Measurements from ENCODE around the gene LRP2BP.
"Not testable (repeated sequence)": the region's sequence is repeated elsewhere in the genome, so short reads cannot be mapped to it uniquely, and the experiment has no call there.

LRP2BP gene

DNA sequence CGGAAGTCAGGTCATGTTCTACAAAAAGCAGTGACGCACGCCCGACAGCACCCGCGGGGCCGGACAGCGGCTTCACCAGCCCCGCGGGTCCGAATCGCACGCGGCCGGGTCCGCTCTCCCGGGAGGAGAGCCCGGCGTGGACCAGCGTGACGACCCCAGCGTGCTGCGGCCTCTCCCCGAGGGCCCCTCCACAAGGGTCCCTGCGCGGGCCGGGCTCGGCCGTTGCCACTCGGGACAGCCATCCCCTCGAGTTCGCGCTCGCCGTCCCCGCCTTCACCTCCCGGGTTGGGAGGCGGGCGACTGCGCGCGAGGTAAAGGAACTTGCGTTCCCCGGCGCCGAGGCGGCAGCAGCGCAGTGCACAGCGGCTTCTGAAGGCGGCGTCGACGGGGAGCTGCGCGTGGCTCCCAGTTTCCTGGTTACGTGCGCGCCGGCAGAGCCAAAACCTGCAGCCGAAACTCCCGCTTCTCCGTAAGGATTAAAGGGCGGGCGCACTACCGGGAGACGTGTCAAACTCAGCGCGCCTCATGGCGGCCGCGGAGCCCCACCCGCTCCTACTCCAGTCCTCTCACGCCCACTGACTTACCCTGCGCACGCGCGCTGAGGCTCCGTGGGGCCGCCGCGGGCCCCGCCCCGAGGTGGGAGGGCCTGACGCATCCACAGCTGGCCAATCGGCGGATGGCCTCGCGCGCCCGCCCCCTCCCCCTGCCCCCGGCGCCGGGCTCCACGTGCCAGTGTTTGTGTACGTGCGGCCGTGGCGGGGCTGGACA lies 416 bp upstream of the LRP2BP start:
- peak; percentile 85 for DNase-seq (ENCODE audit: low read depth)

DNA sequence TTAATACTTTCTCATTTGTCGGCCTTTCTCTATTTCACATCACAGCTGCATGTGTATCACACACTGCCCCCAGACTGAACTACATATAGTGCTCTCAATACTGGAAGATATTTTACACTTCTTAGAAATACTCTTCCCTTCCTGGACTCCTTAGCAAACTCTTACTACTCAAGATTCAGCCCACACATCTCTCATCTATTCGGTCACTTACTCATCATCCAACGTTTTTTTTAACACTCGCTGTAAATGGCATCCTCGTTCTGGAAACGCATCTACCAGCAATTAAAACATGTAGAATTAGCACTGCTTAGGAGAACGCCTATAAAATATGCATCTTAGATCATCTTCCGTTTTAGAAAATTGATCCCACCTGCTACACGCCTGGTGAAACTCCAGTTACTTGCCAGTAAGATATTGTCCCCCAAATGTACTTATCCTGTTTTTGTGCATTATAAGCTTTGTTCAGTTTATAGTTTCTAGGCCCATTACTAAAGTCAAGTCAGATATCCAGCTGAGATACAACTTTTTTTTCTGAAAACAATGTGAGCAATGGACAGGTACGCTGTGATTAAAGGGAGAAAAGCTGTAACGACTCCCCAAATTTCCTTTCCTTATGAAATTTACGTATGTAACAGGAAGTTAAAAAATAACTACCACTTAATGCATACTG lies 1.0 kb downstream of the LRP2BP start:
- DNase-seq (ENCODE audit: low read depth) = no peak

DNA sequence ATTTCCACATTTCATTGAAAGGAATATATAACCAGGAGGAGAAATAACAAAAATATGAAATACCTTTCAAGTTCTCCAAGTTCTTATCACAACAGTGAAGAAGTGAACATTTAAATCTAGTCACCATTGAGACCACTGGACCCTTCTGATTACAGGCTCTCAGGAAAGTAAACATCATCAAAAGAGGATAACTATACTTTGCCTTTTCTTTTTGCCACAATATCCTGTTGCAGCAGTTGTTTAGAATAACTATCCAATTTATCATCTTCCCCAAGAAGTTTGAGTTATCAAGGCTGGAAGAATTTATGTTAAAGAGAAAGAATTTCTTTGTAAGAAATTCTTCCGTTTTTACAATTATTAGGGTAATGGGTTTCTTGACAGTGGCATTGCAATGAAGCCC lies 3.6 kb downstream of the LRP2BP start:
- DNase-seq (ENCODE audit: low read depth) = no peak

DNA sequence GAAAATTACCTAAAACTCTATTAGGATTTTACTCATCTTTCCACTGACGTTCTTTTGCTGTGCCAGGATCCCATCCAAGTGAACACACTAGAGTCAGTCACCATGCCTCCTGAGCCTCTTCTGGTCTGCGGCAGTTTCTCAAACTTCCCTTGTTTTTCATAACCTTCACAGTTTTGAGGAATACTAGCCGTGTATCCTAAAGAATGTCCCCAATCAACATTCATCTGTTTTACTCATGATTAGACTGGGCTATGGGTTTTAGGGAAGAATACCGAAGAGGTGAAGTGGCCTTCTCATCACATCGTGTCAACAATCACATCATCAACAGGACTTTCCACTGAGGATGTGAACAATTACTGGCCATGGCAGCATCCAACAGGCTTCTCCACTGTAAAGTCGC lies 4.8 kb downstream of the LRP2BP start:
- no peak for DNase-seq (ENCODE audit: low read depth)

DNA sequence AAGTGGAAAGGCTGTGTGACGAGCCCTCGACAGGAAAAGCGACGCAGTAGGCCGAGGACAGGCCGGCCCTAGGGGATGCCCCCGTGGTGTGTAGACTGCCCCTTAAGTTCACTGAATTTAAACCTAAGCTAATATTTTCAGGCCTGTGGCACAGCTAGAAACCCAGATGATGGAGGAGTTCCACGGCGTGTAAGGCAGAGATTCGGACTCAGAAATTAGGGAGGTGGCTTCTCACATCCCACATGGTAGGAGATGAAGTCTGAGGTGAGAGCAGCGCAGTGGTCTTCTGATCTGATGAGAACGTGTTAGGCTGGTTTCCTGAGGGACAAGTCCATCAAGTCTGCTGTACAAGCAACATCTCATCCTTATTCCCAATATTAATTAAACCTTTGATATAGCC lies 7.8 kb downstream of the LRP2BP start:
- DNase-seq (ENCODE audit: low read depth) = no peak

DNA sequence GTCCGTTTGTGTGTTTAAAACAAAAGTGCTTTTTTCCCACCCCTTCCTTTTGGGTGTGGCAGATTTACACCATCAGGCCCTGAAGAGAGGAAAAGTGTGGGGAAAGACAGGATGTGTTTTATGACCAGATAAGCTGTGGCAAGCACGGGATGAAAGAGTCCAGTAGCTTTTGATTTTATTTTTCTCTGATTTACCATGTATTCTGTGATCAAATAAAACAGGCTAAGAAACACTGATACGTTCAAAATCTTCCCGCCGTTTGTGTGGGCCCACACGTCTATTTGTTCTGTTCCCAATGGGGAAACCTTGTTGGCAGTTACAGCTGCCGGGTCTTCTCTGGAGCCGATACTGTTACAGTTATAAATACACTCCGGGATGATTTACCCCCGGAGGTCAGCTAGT lies 10.8 kb downstream of the LRP2BP start:
- DNase-seq (ENCODE audit: low read depth) = peak; percentile 69

DNA sequence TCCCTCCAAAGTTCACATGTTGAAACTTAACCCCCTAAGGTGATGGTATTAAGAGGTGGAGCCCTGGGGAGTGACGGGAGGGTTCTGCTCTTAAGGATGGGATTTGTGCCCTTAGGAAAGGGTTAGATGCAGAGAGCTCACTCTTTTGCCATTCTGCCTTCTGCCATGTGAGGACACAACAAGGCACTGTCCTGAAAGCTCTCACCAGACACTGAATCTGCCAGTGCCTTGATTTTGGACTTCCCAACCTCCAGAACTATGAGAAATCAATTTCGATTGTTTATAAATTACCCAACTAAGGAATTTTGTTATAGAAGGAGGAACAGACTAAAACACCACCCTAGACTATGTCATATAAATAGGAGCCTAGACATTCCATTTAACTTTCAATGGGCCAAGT lies 11.7 kb downstream of the LRP2BP start:
- DNase-seq (ENCODE audit: low read depth) = no peak

DNA sequence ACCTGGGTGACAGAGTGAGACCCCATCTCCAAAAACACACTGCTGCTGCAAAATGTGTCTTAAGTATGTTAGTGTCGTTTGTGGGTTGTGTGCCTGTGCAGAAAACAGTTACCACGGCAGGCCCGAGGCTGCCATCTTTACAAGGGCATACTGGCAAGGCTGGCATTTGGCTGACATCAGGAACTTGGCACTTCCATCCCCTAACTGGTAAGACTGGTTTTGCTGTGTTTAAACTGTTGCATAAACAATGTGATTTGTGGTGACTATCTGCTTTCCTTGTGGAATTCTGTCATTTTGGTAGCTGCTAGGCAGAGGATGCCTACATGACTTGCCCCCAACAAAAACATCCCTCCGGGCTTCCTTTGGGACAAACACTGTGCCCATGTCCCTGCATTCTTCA lies 12.3 kb downstream of the LRP2BP start:
- no peak for DNase-seq (ENCODE audit: low read depth)

DNA sequence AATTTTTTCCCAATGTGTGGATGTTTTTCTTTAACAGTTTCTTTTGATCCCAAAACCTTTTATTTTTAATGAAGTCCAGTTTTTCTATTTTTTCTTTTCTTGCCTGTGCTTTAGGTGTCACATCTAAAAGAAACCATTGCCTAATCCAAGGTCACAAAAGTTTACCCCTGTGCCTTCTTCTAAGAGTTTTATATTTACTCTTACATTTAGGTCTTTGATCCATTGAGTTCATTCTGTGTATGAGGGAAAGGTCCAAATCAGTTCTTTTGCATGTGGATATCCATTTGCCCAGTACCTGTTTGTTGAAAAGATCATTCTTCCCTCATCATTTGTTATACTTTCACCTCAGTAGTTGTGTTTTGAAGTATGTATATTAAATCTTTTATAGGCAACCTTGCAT lies 13.0 kb downstream of the LRP2BP start:
- no peak for DNase-seq (ENCODE audit: low read depth)

DNA sequence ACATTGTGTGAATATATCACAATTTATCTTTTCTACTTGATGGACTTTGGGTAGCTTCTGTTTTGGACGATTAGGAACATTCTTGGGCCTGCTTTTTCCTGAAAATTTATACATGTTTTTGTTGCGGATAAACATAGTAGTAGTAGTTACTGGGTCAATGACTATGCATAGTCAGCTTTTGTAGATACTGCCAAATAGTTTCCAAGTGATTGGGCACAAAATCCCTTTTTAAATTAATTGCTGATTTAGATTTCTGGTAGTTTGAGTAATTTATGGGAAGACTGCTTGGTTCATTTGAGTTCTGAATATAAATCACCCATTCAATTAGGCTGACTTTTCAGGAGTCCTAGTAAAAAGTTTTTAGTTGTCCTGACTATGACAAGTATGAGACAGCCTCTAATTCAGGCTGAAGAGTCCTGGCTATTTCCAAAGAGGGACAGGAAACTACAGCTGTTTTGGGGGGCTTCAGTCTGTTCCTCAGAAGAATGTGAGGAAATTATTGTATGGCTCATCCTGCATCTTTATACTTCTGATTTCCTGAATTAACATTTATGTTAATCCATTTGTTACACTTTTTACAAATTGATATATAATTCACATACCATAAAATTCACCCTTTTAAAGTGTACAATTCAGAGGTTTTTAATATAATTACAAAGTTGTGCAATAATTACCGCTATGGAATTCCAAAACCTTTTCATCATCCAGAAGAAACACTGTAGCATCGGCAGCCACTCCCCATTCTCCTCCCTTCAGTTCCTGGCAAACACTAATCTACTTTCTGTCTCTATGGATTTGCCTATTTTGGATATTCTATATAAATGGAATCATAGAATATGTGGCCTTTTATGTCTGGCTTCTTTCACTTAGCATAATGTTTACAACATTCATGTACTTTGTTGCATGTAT lies 14.2 kb downstream of the LRP2BP start:
- DNase-seq (ENCODE audit: low read depth) = no peak

DNA sequence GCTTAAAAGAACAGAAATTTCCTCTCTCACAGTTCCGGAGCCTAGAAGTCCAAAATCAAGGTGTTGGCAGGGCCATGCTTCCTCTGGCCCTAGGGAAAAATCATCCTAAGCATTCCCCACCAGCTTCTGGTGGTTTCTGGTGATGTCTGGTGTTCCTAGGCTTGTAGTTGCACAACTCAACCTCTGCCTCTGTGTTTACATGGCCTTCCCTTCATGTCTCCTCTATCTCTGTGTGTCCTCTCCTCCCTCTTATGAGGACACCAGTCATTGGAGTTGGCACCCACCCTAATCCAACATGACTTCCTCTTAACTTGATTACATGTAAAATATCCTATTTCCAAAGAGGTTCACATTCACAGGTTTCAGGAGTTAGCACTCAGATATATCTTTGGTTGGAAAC lies 15.4 kb downstream of the LRP2BP start:
- DNase-seq (ENCODE audit: low read depth) = no peak

DNA sequence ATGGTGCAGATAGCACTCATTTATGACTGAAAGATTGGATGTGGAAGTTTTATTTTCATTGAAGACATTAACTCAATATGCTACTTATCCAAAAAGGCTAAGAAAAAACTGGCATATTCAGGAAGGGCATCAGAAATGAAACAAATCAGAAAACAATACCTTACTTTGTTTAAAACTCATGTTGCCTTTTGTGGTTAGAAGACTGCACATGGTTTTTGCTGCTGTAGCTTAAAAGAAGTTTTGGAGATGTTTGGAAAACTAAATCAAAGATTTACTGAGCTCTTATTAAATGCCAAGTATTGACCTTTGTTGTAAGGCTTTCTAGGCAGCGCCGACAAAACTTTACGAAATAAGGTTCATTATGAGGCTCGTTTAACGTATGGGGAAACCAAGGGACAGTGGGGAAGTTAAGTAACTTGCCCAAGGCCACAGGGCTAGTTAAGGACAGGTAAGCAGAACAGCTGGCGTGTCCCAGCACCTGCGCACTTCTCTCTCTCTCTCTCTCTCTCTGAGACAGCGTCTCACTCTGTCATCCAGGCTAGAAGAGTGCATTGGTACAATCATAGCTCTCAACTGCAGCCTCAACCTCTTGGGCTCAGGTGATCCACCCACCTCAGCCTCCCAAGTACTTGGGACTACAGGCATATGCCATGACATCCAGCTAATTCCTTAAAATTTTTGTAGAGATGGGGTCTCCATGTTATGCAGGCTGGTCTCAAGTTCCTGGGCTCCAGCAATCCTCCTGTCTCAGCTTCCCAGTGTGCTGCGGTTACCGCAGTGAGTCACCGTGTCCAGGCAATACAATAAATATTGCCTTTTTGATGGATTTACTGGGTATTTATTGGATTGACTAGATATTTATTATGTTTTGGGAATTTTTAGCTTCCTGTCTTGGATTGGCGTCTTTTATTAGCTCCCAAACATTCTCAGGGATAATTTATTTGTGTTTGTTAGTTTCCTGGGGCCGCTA lies 16.1 kb downstream of the LRP2BP start:
- DNase-seq (ENCODE audit: low read depth) = no peak

DNA sequence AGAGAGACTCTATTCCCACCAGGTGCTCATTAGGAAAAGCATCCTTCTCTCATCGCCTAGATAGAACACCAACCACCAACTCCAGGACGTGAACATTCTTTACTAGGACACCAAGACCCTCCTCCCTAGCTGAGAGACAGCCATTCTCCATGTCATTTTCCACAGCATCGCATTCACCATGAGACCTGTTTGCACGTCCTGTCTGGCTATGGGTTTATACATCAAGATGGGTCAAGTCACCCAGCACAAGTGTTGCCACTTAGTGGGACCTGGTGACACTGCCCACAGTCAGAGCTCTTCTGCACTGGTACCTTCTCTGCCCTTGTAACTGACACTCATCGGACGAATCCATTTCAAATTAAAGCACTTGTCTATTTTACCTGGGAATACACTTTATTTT lies 17.5 kb downstream of the LRP2BP start:
- no peak for DNase-seq (ENCODE audit: low read depth)

DNA sequence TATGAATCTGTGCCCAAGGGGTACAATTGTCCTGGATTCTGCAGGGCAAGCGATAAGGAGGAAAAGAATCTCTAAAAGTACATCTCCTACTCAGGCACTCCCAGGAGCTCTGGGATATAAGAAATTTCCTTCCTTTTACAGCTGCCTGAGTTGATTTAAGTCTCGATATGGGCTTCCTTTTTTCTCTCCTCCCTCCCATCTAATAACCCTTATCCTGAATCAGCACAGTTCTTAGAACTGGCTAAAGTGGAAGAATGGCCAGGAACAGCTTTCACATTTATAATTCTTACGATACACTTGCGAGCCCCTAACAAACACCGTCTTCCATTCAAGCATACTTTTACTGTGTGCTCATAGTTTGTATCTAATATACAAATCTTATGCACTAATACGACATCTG lies 21.2 kb downstream of the LRP2BP start:
- DNase-seq (ENCODE audit: low read depth) = no peak

DNA sequence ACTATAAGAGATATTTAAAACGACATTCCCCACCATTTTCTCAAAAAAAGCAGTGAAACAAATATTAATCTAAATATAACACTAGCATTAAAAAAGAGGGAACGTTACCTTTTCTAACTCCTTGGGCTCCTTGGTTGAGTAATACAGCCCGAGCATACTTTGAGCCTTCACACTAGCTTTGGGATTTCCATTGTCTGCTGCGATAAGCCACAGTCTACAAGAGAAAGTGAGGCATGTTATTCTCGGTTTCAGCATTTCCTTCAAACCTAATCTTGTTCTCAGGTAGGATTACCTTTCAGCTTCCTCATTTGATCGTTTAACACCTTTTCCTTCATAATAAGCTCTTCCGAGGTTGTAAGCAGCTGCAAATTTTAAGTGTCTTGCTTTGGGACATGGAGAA lies 21.7 kb downstream of the LRP2BP start:
- no peak for DNase-seq (ENCODE audit: low read depth)

DNA sequence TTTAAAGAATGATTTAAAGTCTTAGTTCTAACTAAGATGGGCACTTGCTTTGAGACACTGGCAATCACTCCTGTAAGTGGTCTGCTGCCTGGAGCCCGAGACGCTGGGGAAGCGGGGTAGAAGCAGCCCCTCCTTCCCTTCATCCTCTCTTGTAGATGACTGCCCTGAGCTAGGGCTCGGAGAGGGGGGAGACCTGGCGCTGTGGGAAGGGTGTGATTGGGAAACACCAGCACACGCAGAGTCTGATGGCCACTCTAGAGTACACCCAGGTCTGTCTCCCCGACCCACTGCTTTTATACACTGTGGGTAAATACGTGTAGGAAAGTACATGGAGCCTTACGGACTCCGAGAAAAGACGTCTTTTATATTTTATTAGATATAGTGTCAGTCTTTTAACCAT lies 24.0 kb downstream of the LRP2BP start:
- no peak for DNase-seq (ENCODE audit: low read depth)

DNA sequence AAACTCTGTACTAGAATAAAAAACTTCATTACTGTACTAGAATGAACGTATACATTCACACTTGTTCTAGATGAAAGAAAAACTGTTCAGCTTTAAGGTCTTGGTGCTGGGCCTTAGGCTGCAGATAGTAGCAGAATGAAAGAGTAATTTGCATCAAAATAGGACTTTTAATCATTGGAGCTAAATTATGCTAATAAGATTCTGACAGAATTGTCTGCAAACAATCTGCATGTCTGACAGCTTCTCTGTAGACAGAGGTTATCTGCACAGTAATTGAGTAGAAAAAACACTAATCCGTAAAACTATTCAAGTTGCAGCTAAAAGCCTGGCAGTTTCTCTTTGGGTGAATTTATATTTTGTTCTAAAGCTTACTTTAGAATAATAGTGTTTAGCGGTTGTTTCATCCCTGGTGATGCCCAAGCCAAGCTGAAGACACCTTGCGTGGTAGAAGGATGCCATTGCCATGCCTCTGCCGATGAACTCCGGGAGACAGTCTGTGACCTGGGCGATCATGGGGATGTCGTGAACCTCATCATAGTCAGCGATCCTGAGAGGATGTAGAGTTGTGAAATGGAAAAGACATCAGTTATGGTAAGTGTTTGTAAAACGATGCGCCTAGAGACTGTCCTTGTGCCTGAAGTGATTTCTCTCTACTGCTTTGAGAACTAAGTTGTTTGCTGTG lies 25.3 kb downstream of the LRP2BP start:
- DNase-seq (ENCODE audit: low read depth) = no peak

DNA sequence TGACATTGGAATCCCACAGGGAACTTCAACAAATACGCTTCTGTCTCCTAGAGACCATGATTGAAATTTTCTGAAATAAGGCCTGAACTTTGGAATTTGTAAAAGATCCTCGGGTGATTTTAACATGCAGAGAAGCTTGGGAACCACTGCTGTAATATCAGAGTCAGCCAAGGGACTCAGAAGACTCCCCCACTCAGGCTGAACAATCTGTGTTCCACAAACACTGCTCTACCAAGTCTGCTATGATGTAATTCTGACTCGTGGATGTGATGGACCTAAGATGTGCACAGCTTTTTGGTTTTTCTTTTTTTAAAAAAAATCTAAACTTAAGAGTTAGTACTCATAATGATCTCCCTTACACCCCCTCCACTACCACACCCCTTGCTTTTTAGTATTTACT lies 26.0 kb downstream of the LRP2BP start:
- DNase-seq (ENCODE audit: low read depth) = no peak

DNA sequence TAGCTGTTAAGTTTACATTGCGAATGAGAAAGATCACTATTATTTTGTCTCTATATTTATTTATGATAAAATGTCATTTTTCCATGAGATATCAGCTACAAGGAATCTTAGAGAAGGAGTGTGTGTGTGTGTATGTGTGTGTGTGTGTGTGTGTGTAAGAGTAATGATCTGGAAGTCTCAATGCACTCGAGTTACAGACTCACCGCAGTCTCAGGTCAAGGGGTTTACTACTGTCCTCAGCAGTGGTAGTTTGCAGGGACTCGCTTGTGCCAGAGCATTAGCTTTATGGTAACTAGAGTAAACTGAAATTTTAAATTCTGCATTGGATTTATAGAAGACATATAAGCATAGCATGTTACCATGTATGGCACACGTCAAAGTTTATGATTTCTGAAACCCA lies 30.8 kb downstream of the LRP2BP start:
- no peak for DNase-seq (ENCODE audit: low read depth)

DNA sequence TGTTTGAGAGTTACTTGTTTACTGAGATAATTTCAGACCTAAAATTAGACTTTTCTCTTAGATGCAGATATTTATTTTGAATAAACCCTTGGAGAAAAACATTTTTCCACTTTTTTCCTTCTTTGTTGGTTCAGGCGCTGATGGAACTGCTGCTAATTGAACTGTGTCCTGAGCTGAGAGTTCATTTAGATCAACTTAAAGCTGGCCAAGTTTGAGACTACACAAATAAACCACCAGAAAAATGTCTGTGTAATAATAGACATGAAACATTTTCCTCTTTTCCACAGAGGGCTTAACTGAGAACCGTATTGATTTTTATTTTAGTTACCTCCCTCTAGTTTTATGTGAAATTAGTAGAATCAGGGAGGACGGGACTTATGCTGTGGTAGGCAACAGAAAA lies 32.5 kb downstream of the LRP2BP start:
- no peak for DNase-seq (ENCODE audit: low read depth)

DNA sequence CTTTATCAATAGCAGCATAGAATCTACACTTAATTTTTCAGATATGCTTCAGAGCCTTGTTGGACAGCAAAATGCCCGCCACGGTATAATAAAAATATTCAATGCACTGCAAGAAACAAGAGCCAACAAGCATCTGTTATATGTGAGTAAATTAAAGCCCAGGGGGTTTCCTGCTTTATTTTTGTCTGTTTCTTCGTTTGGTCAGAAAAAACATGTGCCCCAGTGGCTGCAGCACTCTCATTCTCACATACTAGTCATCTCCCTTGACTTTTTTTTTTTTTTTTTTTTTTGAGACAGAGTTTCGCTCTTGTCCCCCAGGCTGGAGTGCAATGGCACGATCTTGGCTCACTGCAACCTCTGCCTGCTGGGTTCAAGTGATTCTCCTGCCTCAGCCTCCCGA lies 33.2 kb downstream of the LRP2BP start:
- not testable (repeated sequence) for DNase-seq (ENCODE audit: low read depth)
